MM.1S (cell line): ENCODE results near the gene PON2.

Experiments used
- DNase-seq: peaks from one replicate; pipeline ENCODE4 v3.0.0-alpha.2; 2015
- H2AFZ ChIP-seq: fragments of 300-600 bp; sonication (generic); 2 replicates; pipeline ENCODE4 v1.6.0; 2016; ENCODE audit warnings: antibody characterized with exemption, low read length
- H3F3A ChIP-seq: fragments of 300-600 bp; sonication (generic); 2 replicates; pipeline ENCODE4 v1.6.1; 2016; ENCODE audit warnings: mild to moderate bottlenecking, antibody characterized with exemption, low read length, moderate library complexity, mixed read lengths; ENCODE audit not compliant: insufficient read depth
- H3K27ac ChIP-seq: fragments of 300-600 bp; sonication (generic); 2 replicates; pipeline ENCODE4 v1.5.1; 2016; ENCODE audit warnings: mild to moderate bottlenecking, low read length
- H3K27me3 ChIP-seq: fragments of 300-600 bp; sonication (generic); replicated peaks from 2 replicates; pipeline ENCODE4 v1.6.0; 2016; ENCODE audit warnings: low read length; ENCODE audit not compliant: insufficient read depth
- H3K36me3 ChIP-seq: fragments of 300-600 bp; sonication (generic); replicated peaks from 2 replicates; pipeline ENCODE4 v1.6.1; 2016; ENCODE audit warnings: mild to moderate bottlenecking, low read length, mixed read lengths; ENCODE audit not compliant: insufficient read depth
- H3K4me1 ChIP-seq: fragments of 300-600 bp; sonication (generic); 2 replicates; pipeline ENCODE4 v1.6.1; 2016; ENCODE audit warnings: low read length, mixed read lengths
- H3K4me2 ChIP-seq: fragments of 300-600 bp; sonication (generic); 2 replicates; pipeline ENCODE4 v1.6.0; 2016; ENCODE audit warnings: low read depth, low read length
- H3K4me3 ChIP-seq: fragments of 300-600 bp; sonication (generic); 2 replicates; pipeline ENCODE4 v1.5.1; 2016; ENCODE audit warnings: low read length, mixed read lengths
- H3K79me2 ChIP-seq: fragments of 300-600 bp; sonication (generic); 2 replicates; pipeline ENCODE4 v1.6.1; 2016; ENCODE audit warnings: mixed run types, low read length, mixed read lengths
- H3K9ac ChIP-seq: fragments of 300-600 bp; sonication (generic); 2 replicates; pipeline ENCODE4 v1.6.1; 2016; ENCODE audit warnings: low read length, mixed read lengths
- H3K9me2 ChIP-seq: fragments of 300-600 bp; sonication (generic); replicated peaks from 2 replicates; pipeline ENCODE4 v1.6.1; 2016; ENCODE audit warnings: mild to moderate bottlenecking, low read length, mixed read lengths; ENCODE audit not compliant: insufficient read depth
- H3K9me3 ChIP-seq: fragments of 300-600 bp; sonication (generic); replicated peaks from 2 replicates; pipeline ENCODE4 v1.6.1; 2016; ENCODE audit warnings: mild to moderate bottlenecking, low read length, mixed read lengths; ENCODE audit not compliant: insufficient read depth
- H4K20me1 ChIP-seq: fragments of 300-600 bp; sonication (generic); 2 replicates; pipeline ENCODE4 v1.6.1; 2016; ENCODE audit warnings: mild to moderate bottlenecking, low read length, moderate library complexity, mixed read lengths; ENCODE audit not compliant: insufficient read depth
- CTCF ChIP-seq: fragments of 300-600 bp; sonication (generic); IDR thresholded peaks from 2 replicates; pipeline ENCODE4 v1.5.1; 2016; ENCODE audit warnings: antibody characterized with exemption, low read length, mixed read lengths
- EZH2 ChIP-seq: fragments of 300-600 bp; sonication (generic); optimal IDR thresholded peaks from 2 replicates; pipeline ENCODE3; 2017; ENCODE audit warnings: low read depth, mild to moderate bottlenecking, antibody characterized with exemption, low read length, mixed read lengths
- EZH2phosphoT487 ChIP-seq: fragments of 300-600 bp; sonication (generic); IDR thresholded peaks from 2 replicates; pipeline ENCODE4 v1.6.1; 2018; ENCODE audit warnings: antibody characterized with exemption, low read length

PON2 gene

DNA sequence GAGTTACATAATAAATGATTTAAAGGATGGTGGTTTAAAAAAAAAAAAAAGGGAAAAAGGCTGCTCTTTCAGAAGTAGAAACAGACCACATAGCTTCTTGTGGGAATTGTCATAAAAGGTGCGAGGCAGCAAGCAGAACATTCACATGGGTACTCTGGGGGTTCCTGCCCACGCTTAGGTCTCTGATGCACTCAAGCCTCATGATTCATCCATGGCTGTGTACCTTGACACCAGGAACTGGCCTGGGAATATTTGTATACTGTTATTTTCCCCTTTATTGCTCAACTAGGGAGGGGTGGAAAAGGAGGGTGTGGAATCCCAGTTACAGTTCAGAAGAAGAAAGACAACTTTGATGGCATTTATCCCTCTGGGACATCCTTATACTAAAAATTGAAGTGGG is 4.0 kb downstream of the PON2 start:
- Histone ChIP-seq H3K79me2 (peaks cover 10% of the 10 kb centered on the region), H3F3A (peaks cover 7% of the 10 kb centered on the region; the same call in 1 of the 2 replicates), H3K9me2 (no peaks in the 10 kb centered on the region), H3K4me1 (peaks cover 7% of the 10 kb centered on the region), H3K4me2 (no peak overlapping the region), H4K20me1 (no peaks in the 10 kb centered on the region), H3K9me3 (no peaks in the 10 kb centered on the region), H2AFZ (no peak overlapping the region), H3K27ac (no peak overlapping the region), H3K36me3 (no peaks in the 10 kb centered on the region), H3K4me3 (no peak overlapping the region), H3K27me3 (no peaks in the 10 kb centered on the region), H3K9ac (no peak overlapping the region)
- no peak for DNase-seq
- no peak for TF ChIP-seq EZH2
- TF ChIP-seq EZH2phosphoT487: no peak
- no peak for TF ChIP-seq CTCF

DNA sequence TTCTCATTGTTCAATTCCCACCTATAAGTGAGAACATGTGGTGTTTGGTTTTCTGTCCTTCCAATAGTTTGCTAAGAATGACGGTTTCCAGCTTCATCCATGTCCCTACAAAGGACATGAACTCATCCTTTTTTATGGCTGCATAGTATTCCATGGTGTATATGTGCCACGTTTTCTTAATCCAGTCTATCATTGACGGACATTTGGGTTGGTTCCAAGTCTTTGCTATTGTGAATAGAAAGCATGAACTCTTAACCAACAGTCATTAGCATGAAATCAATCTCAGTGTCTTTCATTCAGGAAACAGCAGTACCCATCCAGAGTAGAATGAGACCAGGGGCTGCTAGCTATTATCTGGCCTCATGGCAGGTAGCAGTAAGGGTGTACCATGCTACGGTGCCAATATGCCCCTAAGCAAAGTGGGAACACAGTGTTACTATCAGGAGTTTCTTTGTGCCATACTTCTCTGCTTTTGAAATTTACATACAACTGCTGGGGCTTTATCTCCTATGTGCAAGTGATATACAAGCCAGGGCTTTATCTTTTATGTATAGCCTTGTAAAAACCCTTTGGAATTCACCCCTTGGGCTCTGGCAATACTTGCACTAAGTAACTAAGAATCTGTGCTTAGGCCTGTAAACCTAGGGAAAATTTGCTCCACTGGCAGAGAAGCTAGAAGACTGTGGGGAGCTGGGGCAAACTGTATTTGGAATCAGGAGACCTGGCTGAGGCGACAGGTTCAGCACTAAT is 5.4 kb downstream of the PON2 start:
- H3K9me3 ChIP-seq: no peaks in the 10 kb centered on the region
- no peaks in the 10 kb centered on the region for H3K36me3 ChIP-seq
- DNase-seq: no peak
- H3K27me3 ChIP-seq: no peaks in the 10 kb centered on the region
- no peak overlapping the region for H3K27ac ChIP-seq
- no peak overlapping the region for H3K4me3 ChIP-seq
- H3K4me1 ChIP-seq: peaks cover 7% of the 10 kb centered on the region
- H3K9me2 ChIP-seq: no peaks in the 10 kb centered on the region
- H2AFZ ChIP-seq: no peak overlapping the region
- no peaks in the 10 kb centered on the region for H4K20me1 ChIP-seq
- no peaks in the 10 kb centered on the region for H3F3A ChIP-seq
- peaks cover 10% of the 10 kb centered on the region for H3K79me2 ChIP-seq
- TF ChIP-seq EZH2 (no peak), CTCF (no peak), EZH2phosphoT487 (no peak)
- no peak overlapping the region for H3K9ac ChIP-seq
- no peak overlapping the region for H3K4me2 ChIP-seq

- no peak for TF ChIP-seq EZH2
- TF ChIP-seq CTCF: no peak
- TF ChIP-seq EZH2phosphoT487: no peak
- Histone ChIP-seq H3K36me3 (no peaks in the 10 kb centered on the region), H3K27me3 (no peaks in the 10 kb centered on the region), H3K4me2 (no peak overlapping the region), H2AFZ (no peak overlapping the region), H3K9me2 (no peaks in the 10 kb centered on the region), H3K79me2 (peaks cover 3% of the 10 kb centered on the region; the same call in 1 of the 2 replicates), H3K9ac (no peak overlapping the region), H3K4me1 (no peaks in the 10 kb centered on the region), H3F3A (no peaks in the 10 kb centered on the region), H4K20me1 (no peaks in the 10 kb centered on the region), H3K4me3 (no peak overlapping the region), H3K27ac (no peak overlapping the region), H3K9me3 (no peaks in the 10 kb centered on the region)
- DNase-seq: no peak
Observed at GRCh38 chr7:95427914-95428516, 6.8 kb downstream of the PON2 start.
